Gastrocnemius medialis (tissue), 4 donors: ENCODE results near the gene CPXM2. TPM values are rescaled to one million over a fixed set of nuclear protein-coding genes. Genes with fewer than 3 reads are reported as not detected.

Experiments used
- ATAC-seq, 2 donors: fragments of 150-250 bp; one replicate each; pipeline ENCODE4 v1.9.1; 2016
- DNase-seq, 2 donors: peaks; one replicate each; pipeline ENCODE4 v3.0.0-alpha.2; 2019
- H3K27ac ChIP-seq, 4 donors: fragments of 200-600 bp; sonication (generic); 1 replicate in 1 of 4; 2 replicates in 3 of 4; pipeline ENCODE4 v1.5.1; 2016 to 2018; ENCODE audit warnings: mild to moderate bottlenecking in 2 of 4, moderate library complexity in 1 of 4
- H3K27me3 ChIP-seq, 3 donors: fragments of 200-600 bp; sonication (generic) in 2 of 3; 1 replicate in 1 of 3; 2 replicates in 2 of 3; pipeline versions ENCODE4 v1.5.1 to v1.6.0; 2016 to 2019; ENCODE audit warnings: mild to moderate bottlenecking in 1 of 3, moderate library complexity in 1 of 3
- H3K36me3 ChIP-seq, 2 donors: fragments of 200-600 bp; sonication (generic) in 1 of 2; one replicate each; pipeline ENCODE4 v1.5.1; 2017 to 2018
- H3K4me1 ChIP-seq, 2 donors: fragments of 200-600 bp; sonication (generic) in 1 of 2; one replicate each; pipeline ENCODE4 v1.5.1; 2016 to 2017; ENCODE audit warnings: mild to moderate bottlenecking in 2 of 2
- H3K4me3 ChIP-seq, 4 donors: fragments of 200-600 bp; sonication (generic) in 3 of 4; 1 replicate in 1 of 4; 2 replicates in 3 of 4; pipeline ENCODE4 v1.5.1; 2016 to 2019; ENCODE audit warnings: mild to moderate bottlenecking in 2 of 4
- H3K9me3 ChIP-seq, 3 donors: fragments of 200-600 bp; sonication (generic) in 2 of 3; 1 replicate in 1 of 3; 2 replicates in 2 of 3; pipeline ENCODE4 v1.5.1; 2016 to 2019
- POLR2A ChIP-seq, 2 donors: fragments of 450-650 bp; IDR thresholded peaks; one replicate each; pipeline ENCODE4 v1.6.1; 2017; ENCODE audit warnings: antibody characterized with exemption in 2 of 2, mild to moderate bottlenecking in 2 of 2, moderate library complexity in 2 of 2
- in situ Hi-C, 4 donors: fragments of 200-750 bp; cut with MboI; loops; one replicate each; pipeline versions ENCODE4 v1.15.0 to v1.8.0; 2017; ENCODE audit warnings: low sequenced_read_pairs in 4 of 4
- intact Hi-C: fragments of 100-400 bp; cut with DNase I; formaldehyde crosslinking; loops from one replicate; pipeline ENCODE4 v1.15.1; 2023; ENCODE audit warnings: low total_unique reads
- total RNA-seq, 4 donors: library from RNA; depleted of rRNA; stranded (reverse); fragments of >200 nt; gene quantifications; one replicate each; pipeline versions ENCODE4 v1.1.0 to v1.2.3, GENCODE V29; 2016
- TF ChIP-seq, protein P1 (sequence below), 5 experiments: fragments of 450-650 bp in 3 of 5; fragments of 200-600 bp in 2 of 5; sonication (generic) in 2 of 5; IDR thresholded peaks in 4 of 5; conservative IDR thresholded peaks in 1 of 5; 1 replicate in 4 of 5; 2 replicates in 1 of 5; pipeline ENCODE4 v1.5.1; 2016 to 2019; ENCODE audit warnings: antibody characterized with exemption in 5 of 5, mild to moderate bottlenecking in 3 of 5, moderate library complexity in 3 of 5

CPXM2 gene
- total RNA-seq, 4 donors from 2014 or later, result 0.63 to 4.1 (median 1.9) TPM

GRCh38 chr10:123882681-123883445 is 8.7 kb downstream of the CPXM2 start:
- Histone ChIP-seq H3K9me3 (no peaks in the 10 kb centered on the region), H3K4me1 (no peaks in the 10 kb centered on the region), H3K27me3 (no peaks in the 10 kb centered on the region), H3K27ac (no peak overlapping the region), H3K36me3 (no peaks in the 10 kb centered on the region), H3K4me3 (no peak overlapping the region)
- no peak for TF ChIP-seq POLR2A (IDR thresholded peaks at IDR 0.05)
- TF ChIP-seq, protein P1, sequence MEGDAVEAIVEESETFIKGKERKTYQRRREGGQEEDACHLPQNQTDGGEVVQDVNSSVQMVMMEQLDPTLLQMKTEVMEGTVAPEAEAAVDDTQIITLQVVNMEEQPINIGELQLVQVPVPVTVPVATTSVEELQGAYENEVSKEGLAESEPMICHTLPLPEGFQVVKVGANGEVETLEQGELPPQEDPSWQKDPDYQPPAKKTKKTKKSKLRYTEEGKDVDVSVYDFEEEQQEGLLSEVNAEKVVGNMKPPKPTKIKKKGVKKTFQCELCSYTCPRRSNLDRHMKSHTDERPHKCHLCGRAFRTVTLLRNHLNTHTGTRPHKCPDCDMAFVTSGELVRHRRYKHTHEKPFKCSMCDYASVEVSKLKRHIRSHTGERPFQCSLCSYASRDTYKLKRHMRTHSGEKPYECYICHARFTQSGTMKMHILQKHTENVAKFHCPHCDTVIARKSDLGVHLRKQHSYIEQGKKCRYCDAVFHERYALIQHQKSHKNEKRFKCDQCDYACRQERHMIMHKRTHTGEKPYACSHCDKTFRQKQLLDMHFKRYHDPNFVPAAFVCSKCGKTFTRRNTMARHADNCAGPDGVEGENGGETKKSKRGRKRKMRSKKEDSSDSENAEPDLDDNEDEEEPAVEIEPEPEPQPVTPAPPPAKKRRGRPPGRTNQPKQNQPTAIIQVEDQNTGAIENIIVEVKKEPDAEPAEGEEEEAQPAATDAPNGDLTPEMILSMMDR (IDR thresholded peaks at IDR 0.05 in 4 of 5, conservative IDR thresholded peaks at IDR 0.05 in 1 of 5), result no peak
- ATAC-seq (no peak), DNase-seq (no peak)
- in situ Hi-C loops (no loop called here), intact Hi-C loops (no loop called here)

DNA sequence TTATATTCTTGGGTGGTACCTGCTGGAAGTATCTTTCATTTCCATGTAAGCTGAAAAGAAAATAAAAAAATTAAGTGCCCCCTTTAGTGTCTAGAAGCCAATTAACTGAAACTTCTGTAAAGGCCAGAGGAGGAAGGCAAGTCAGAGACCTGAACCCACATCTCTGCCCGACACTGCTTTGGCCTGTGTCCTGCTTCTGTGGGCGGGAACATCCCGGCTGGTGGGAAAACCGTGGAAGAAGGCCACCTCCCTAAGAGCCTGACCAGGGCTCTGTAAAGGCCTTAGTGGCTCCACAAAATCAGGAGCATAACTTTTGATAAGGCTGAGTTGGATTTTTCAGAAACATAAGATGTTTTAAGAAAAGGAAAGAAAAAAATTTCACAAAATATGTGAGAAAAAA is 9.4 kb downstream of the CPXM2 start:
- TF ChIP-seq POLR2A (IDR thresholded peaks at IDR 0.05), result no peak
- Histone ChIP-seq H3K36me3 (no peaks in the 10 kb centered on the region), H3K4me1 (no peaks in the 10 kb centered on the region), H3K27me3 (no peaks in the 10 kb centered on the region), H3K9me3 (no peaks in the 10 kb centered on the region), H3K4me3 (no peak overlapping the region), H3K27ac (no peak overlapping the region)
- in situ Hi-C loops (no loop called here), intact Hi-C loops (no loop called here)
- ATAC-seq (no peak), DNase-seq (no peak)

DNA sequence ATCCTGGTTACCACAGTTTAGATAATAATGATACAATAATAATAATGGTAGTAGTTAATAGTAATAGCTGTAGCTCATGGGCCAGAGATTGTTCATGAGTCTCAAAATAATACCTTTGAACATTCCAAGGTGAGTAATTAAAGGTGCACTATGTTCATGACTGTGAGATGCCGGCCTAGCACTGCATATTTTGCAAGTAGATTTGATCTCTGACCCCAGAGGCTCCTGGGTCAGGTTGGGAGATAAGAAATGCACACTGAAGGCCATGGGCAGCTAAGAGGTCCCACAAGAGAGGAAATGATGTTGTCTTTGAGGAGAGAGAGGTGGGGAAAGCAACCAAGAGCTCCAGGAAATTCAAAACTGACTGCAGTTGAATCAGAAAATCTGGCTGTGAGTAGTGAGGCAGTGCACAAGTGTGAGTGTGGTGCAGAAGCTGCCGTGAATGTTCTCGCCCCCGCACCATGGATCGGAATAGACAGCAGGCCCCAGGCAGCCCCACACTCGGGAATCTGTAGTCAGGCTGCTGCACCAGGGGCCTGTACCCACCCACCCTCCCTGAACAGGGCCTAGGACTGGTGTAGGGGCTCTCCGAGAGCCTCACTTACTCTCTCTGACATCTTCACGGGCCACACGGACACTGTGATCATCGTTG is 11.9 kb downstream of the CPXM2 start:
- Histone ChIP-seq H3K9me3 (no peaks in the 10 kb centered on the region), H3K27me3 (no peaks in the 10 kb centered on the region), H3K4me3 (no peak overlapping the region), H3K27ac (no peak overlapping the region), H3K36me3 (no peaks in the 10 kb centered on the region), H3K4me1 (no peaks in the 10 kb centered on the region)
- intact Hi-C loops (no loop called here), in situ Hi-C loops (no loop called here)
- no peak for ATAC-seq
- no peak for DNase-seq
- TF ChIP-seq POLR2A (IDR thresholded peaks at IDR 0.05), result no peak
- TF ChIP-seq, protein P1 (IDR thresholded peaks at IDR 0.05 in 4 of 5, conservative IDR thresholded peaks at IDR 0.05 in 1 of 5), result no peak

GRCh38 chr10:123878666-123879303 is 12.8 kb downstream of the CPXM2 start:
- H3K9me3 ChIP-seq, result no peaks in the 10 kb centered on the region
- no peaks in the 10 kb centered on the region for H3K27me3 ChIP-seq
- no peaks in the 10 kb centered on the region for H3K36me3 ChIP-seq
- H3K4me3 ChIP-seq, result no peak overlapping the region
- ATAC-seq, result no peak
- TF ChIP-seq, protein P1 (IDR thresholded peaks at IDR 0.05 in 4 of 5, conservative IDR thresholded peaks at IDR 0.05 in 1 of 5), result no peak
- no peak for TF ChIP-seq POLR2A (IDR thresholded peaks at IDR 0.05)
- intact Hi-C loops (no loop called here), in situ Hi-C loops (no loop called here)
- no peak overlapping the region for H3K27ac ChIP-seq
- DNase-seq, result no peak
- no peaks in the 10 kb centered on the region for H3K4me1 ChIP-seq

GRCh38 chr10:123870260-123870659 is 21.3 kb downstream of the CPXM2 start:
- ATAC-seq (no peak), DNase-seq (no peak)
- Histone ChIP-seq H3K27me3 (peaks cover 0 to 4% (median 0%) of the 10 kb centered on the region in 3 donors), H3K36me3 (no peaks in the 10 kb centered on the region), H3K9me3 (peaks cover 0 to 5% (median 0%) of the 10 kb centered on the region in 3 donors), H3K27ac (no peak overlapping the region), H3K4me1 (no peaks in the 10 kb centered on the region), H3K4me3 (no peak overlapping the region)
- intact Hi-C loops (no loop called here), in situ Hi-C loops (no loop called here)
- TF ChIP-seq POLR2A (IDR thresholded peaks at IDR 0.05), result no peak
- TF ChIP-seq, protein P1 (IDR thresholded peaks at IDR 0.05 in 4 of 5, conservative IDR thresholded peaks at IDR 0.05 in 1 of 5), result no peak
